OCI-LY1 (cell line): ENCODE measurements around the gene SLC8A1.

Experiments
- CTCF ChIP-seq: fragments of 200-600 bp; sonication (generic), shearing (Covaris generic); IDR thresholded peaks from 2 replicates; pipeline ENCODE4 v1.5.1; 2017; ENCODE audit warnings: mild to moderate bottlenecking, antibody characterized with exemption, low read length, moderate library complexity, mixed read lengths
- EZH2 ChIP-seq: fragments of 200-600 bp; sonication (generic), shearing (Covaris generic); IDR thresholded peaks from 2 replicates; pipeline ENCODE4 v1.8.0; 2017; ENCODE audit warnings: borderline replicate concordance, mixed run types, mild to moderate bottlenecking, antibody characterized with exemption, low read length, moderate library complexity, mixed read lengths

DNA sequence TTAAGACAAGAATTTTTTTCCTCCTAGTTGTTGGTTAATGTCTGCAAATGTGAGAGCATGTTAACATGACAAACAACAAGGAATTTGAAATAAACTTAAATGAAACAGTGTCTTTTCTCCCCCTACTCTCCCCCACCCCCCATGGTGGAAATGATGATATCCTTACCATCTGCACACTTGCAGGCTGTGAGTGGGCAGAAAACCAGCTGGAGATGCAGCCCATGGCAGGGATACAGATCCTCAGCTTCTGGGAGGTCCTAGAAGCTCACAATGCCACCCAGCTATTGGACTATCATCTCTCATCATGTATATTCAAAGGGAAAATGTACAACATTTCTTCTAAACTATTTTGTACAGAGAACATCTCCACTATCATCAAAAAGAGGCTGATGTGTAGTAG is 196.8 kb downstream of the SLC8A1 start:
- TF ChIP-seq CTCF (no peak), EZH2 (no peak)
